GM12873 (cell line): ENCODE data around the gene SLC38A11.

Source experiments
- CTCF ChIP-seq: IDR thresholded peaks from 2 replicates; pipeline ENCODE4 v1.5.1; 2012; ENCODE audit warnings: low read depth, mild to moderate bottlenecking, moderate library complexity, low read length, control low read depth; ENCODE audit not compliant: insufficient read depth; ENCODE audit errors: missing control alignments

SLC38A11 gene

GRCh38 chr2:164967781-164968228, 12.5 kb upstream of the SLC38A11 start:
- no peak for TF ChIP-seq CTCF

- TF ChIP-seq CTCF: no peak
Observed at GRCh38 chr2:164967361-164967760, 12.0 kb upstream of the SLC38A11 start.

- no peak for TF ChIP-seq CTCF
Observed at GRCh38 chr2:164964700-164965099, 9.4 kb upstream of the SLC38A11 start.

GRCh38 chr2:164960159-164960558, 4.8 kb upstream of the SLC38A11 start:
- no peak for TF ChIP-seq CTCF

GRCh38 chr2:164954186-164954585, 1.1 kb downstream of the SLC38A11 start:
- no peak for TF ChIP-seq CTCF

- no peak for TF ChIP-seq CTCF
Observed at GRCh38 chr2:164953279-164953678, 2.0 kb downstream of the SLC38A11 start.

GRCh38 chr2:164952057-164952702, 3.1 kb downstream of the SLC38A11 start:
- TF ChIP-seq CTCF: no peak

- TF ChIP-seq CTCF: no peak
Observed at GRCh38 chr2:164948540-164948939, 6.8 kb downstream of the SLC38A11 start.
